LoVo (cell line): ENCODE results near the gene TNRC6C.

Experiments used
- DNase-seq: peaks from one replicate; pipeline ENCODE4 v3.0.0-alpha.2; 2016; ENCODE audit warnings: low spot score

Gene TNRC6C, protein sequence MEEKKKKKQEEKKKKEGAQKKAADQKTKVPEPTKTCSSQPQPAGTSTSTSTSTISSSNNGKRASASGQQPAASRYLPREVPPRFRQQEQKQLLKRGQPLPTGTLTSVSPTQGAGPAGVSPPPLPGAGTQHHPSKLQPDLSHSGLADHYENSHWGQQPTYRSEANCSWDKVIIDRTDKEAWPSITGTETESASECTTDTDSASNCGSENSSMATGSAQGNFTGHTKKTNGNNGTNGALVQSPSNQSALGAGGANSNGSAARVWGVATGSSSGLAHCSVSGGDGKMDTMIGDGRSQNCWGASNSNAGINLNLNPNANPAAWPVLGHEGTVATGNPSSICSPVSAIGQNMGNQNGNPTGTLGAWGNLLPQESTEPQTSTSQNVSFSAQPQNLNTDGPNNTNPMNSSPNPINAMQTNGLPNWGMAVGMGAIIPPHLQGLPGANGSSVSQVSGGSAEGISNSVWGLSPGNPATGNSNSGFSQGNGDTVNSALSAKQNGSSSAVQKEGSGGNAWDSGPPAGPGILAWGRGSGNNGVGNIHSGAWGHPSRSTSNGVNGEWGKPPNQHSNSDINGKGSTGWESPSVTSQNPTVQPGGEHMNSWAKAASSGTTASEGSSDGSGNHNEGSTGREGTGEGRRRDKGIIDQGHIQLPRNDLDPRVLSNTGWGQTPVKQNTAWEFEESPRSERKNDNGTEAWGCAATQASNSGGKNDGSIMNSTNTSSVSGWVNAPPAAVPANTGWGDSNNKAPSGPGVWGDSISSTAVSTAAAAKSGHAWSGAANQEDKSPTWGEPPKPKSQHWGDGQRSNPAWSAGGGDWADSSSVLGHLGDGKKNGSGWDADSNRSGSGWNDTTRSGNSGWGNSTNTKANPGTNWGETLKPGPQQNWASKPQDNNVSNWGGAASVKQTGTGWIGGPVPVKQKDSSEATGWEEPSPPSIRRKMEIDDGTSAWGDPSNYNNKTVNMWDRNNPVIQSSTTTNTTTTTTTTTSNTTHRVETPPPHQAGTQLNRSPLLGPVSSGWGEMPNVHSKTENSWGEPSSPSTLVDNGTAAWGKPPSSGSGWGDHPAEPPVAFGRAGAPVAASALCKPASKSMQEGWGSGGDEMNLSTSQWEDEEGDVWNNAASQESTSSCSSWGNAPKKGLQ (N-terminal part only)

DNA sequence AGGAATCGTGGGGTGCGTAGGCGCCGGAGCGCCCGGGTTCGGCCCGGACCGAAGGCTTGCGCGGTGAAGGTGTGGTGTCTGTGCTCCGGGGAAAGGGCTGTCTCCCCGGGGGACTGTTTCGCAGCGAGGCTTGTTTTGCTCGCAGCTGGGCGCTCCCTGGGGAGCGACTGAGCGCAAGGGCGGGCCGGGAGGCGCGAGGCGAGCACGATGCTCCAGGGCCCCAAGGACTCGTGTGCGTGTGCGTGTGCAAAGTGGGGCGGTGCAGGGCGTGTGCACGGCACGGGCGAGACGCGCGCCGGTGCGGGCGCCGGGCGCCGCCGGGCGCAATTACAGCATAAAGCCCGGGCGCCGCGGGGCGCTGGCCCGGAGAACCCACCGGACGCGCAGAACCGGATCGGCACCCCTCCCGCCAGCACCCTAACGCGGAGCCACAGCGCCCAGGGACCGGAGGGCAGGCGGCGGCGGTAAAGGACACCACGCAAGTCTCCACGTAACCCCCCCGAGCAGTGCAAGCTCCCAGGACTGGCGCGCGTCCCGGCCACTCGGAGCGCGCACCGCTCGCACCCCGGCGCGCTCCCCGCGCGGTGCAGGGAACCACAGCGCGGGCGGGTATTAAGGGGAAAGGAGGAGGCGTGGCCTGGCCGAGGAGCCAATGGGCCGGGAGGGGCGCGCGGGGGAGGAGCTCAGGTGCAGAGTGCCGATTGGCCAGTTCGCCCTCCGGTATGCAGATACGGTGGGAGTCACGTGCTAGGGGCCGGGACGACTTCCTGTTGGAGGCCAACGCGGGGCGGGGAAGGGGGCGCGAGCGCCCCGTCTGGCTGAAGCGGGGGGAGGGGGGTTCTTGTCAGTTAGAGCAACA is at the start of gene TNRC6C:
TSS of gene TNRC6C (plus strand) at position 847 of the 859 bp plus-strand sequence. CDS start 45,504 bp downstream, outside the sequence.
- DNase-seq: peak; percentile 98

DNA sequence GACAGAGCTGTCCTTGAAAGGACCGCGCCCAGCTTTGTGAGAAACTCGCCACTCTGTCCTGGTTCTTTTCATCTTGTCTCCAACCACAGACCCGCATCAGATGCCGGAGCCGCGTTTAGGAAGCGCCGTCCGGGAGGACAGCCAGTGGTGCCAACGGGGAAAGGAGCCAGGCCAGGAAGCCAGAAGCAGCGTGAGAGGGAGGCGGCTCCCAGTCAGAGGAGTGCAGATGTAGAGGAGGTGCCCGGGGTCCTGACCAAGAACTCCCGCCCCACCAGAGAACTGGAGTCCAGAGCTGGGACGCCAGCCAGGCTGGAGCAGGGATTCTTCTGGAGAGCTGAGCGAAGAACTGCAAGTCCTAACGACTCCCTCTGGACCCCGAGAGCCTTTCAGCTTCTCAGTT is 49.3 kb upstream of the TNRC6C start:
- no peak for DNase-seq

DNA sequence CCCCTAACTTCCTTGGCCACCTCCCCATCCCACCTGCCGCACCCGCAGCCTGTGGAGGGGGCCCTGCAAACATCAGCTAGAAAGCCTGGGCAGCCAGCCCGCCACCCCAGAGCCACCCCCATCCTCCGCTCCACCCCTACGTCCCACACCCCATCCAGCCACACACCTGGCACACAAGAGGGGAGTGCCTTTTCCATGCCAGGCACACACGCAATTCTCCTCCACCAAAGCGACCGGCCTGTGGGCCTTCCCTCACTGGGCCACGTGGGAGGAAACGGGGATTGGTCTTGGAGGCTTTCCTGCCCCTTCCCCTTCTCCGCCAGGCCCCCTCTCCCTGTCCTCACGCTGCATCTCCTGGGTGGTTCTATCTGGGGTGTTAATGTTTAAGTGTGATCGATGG is 48.7 kb upstream of the TNRC6C start:
- DNase-seq: no peak

DNA sequence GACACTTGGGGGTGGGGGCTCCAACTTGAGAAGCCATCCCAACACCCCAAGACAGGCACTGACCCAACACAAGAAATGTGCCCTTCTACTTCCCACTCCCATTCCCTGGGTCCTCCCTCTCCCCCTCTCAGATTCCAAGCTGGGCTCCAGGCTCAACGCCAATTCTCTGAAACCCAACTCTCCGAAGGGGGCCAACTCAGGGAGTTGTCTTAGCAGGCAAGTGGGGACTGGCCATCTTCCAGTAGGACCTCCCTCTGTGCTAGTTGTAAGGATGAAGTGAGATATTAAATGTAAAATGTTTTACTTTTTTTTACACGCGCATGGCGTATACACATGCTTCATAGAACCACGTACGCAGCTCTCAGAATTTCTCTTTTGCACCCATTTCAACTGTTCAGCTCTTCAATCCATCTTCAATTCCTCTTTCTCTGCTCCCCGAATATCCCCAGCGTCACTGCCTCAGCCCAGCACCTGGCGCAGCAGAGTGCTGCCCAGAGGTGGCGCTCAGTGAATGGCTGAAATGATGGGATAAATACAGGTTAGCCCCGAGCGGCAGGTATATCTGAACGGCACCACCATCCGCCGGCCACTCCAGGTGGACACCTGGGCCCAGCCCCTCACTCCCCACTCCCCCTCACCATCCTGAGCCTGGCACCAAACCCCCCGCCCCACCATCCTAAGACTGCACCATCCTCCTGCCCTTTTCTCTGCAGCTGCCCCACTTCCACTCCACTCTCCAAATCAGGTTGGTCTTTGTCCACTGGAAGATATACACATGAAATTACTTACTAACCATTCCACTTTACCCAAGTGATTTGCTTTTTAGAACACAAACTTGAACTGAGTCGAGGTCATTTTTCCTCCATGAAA is 43.9 kb upstream of the TNRC6C start:
- no peak for DNase-seq

DNA sequence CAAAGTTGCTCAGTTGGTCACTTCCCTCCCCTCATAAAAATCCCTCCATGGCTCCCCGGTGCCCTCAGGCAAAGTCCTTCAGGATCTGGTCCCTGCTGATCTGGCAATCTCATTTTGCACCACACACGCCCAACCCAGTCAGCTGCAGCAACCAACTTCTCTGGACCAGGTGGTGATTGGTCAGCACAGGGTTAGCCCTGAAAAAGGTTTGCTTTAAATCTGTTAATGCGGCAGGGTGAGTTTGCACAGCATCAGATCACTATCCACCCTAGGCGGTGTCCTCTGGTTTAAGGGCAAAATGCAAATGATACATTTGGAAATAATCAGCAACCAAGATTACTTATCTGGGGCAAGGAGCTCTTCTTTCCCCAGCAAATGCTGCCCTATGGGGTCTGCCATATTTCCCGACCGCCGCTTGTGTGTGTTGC is 42.9 kb upstream of the TNRC6C start:
- no peak for DNase-seq

DNA sequence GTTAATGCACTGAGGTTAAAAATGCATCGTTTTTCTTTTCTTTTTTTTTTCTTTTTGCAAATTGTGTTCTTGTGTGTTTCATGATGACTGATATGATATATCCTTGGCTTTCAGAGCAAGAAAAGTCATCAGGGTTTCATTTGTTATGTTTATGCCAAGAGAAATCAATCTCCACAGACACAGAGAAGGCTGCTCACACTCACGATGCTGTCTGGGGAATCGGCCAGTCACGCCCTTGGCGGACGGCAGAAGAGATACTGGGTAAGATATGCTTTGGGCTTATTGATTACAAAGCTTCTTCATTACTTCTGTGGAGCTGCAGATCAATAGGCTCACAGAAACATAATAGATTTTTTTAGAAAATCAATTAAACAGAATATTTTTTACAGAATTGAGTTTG is 42.2 kb upstream of the TNRC6C start:
- no peak for DNase-seq

DNA sequence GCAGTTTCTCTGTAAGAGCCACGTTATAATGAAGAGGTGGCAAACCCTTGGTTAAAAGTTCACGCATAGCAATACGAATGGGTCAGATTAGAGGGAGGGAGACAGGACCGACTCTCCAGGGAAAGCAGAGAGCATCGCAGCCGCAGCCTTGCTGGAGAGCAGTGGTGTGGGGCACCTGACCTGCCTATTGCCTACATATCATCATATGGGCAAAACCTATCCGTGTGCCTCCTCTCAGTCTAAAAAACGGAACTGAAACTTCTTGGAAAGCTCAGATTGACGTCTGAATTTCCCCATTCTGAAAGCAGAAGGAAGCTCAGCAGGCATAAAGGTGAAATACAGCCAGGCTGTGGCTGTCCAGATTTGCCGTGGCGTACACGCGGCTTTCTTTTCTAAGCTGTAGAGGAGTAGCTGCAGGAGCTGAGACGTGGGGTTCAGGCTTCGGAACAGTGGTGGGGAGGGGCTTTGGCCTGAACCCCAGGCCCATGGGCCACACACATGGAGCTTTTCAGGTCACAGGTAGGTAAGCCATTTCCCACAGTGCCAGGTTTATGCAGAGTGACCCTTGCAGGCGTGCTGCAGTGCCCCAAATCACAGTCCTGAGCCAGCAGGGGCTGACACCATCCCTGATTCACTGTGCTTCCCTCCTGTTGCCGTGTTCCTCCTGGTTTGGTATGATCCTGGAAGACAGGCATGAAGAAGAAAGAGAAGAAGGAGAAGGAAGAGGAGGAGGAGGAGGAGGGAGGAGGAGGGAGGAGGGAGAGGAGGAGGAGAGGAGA is 41.6 kb upstream of the TNRC6C start:
- no peak for DNase-seq

DNA sequence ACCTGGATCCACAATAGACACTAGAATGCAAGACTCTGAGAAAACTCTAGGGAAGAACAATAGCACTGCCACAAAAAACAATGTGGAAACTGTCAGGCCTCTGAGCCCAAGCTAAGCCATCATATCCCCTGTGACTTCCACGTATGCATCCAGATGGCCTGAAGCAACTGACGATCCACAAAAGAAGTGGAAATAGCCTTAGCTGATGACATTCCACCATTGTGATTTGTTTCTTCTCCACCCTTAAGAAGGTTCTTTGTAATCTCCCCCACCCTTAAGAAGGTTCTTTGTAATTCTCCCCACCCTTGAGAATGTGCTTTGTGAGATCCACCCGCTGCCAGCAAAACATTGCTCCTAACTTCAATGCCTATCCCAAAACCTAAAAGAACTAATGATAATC is 39.2 kb upstream of the TNRC6C start:
- no peak for DNase-seq

DNA sequence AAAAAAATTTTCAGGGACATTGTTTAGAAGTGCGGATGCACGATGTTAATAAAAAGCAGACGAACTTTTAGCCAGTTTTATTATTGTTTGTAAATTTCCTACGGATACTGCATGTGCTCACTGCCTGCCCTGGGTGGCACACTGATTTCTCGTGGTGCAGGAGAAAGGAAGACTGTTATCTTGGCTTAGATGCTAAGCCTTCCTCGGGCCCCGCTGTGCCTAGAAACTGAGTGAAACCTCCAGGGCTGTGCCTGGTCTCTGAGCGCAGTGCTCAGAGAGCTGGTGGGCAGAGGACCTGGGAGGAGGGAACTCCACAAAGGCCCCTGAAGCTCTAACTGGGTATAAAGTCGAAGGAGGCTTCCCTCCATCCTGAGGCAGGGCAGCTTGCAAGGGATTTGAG is 35.4 kb upstream of the TNRC6C start:
- no peak for DNase-seq

DNA sequence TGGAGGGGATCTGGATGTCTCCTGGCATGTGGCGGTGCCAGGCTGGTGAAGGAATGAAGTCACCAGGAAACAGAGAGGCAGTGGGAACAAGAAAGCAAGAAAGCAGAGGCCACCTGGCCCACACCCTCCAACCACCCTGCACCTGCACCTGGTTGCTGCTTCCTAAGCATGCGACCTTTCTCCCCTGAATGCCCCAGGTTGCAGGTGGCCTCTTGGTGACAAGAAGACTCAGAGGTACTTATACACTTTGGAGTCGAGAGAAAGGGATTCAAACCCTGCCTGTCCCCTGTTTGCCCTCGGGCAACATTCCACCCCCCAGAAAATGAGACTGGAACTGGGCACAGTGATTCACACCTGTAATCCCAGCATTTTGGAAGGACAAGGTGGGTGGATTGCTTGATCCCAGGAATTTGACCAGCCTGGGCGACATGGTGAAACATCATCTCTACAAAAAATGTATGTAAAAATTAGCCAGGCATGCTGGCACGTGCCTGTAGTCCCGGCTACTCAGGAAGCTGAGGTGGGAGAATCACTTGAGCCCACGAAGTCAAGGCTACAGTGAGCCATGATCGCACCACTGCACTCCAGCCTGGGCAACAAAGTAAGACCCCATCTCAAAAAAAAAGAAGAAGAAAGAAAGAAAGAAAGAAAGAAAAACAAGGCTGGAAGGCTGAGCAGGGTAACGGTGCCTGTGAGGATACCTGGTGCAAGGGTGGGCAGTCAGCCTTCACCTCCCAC is 34.6 kb upstream of the TNRC6C start:
- no peak for DNase-seq

DNA sequence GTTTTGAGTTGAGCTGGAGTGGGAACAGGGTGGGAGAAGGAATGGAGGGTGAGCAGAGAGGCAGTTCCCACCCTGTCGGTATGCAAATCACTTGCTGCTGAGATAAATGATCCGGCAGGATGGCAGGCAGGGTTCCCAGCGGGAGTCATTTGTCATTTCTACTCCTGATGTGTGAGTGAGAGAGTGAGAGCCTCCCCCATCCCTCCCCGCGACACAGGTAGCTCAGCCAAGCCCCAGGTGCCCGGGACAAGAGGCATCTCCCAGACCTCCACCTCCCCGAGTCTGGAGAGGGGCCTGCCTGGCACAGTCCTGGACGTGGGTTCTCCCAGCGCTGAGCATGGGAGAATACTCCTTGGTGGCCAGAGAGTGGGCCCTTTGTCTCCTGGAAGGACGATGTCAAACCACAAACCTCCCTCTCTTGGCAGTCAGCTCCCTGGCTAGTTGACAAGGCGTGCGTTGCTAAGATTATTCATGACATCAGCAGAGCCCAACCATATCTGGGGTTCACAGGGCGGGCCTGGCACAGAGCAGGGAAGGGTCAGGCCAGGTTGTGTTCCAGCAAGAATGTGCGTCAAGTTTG is 33.7 kb upstream of the TNRC6C start:
- no peak for DNase-seq

DNA sequence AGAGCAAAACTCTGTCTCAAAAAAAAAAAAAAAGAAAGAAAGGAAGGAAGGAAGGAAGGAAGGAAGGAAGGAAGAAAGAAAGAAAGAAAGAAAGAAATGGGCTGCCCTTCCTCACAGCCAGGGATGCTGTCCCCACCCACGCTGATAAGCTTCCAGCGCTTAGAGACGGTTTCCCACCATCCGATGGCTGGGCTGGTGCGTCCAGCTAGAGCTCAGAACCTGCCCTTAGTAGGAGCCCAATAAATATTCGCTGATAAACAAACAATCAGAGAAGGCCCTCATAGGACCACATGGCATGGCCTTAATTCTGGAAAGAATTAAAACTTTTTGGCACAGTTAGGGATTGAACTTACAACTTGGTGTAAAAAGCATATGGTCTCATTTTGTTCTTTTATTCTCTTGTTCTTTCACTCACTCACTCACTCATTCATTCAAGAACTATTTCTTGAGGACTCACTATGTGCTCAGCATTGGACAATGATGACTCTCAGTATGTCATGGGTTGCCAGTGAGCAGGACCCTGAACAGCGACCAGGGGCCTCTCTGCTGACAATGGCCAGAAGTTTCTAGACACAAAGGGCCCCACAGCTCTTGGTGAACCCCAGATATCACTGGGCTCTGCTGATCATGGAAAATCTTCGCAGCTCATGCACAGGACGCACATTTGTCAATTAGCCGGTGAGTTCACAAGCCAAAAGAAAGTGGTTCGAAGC is 32.5 kb upstream of the TNRC6C start:
- DNase-seq: no peak

DNA sequence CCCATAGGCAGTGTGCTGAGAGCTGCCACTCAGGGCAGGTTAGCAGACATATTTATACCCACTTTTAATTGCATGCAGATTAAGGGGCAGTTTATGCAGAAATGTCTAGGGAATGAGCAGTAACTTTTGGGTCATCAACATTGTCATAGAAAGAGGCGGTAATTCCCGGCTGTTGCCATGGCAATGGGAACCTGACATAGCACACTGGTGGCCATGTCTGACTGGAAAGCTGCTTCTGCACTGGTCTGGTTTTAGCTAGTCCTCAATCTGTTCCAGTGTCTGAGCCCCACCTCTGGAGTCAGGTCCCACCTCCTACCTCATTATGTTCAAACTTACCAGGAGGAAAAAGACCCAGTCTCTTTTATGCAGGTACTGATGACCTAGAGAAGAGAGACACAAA is 31.5 kb upstream of the TNRC6C start:
- no peak for DNase-seq

DNA sequence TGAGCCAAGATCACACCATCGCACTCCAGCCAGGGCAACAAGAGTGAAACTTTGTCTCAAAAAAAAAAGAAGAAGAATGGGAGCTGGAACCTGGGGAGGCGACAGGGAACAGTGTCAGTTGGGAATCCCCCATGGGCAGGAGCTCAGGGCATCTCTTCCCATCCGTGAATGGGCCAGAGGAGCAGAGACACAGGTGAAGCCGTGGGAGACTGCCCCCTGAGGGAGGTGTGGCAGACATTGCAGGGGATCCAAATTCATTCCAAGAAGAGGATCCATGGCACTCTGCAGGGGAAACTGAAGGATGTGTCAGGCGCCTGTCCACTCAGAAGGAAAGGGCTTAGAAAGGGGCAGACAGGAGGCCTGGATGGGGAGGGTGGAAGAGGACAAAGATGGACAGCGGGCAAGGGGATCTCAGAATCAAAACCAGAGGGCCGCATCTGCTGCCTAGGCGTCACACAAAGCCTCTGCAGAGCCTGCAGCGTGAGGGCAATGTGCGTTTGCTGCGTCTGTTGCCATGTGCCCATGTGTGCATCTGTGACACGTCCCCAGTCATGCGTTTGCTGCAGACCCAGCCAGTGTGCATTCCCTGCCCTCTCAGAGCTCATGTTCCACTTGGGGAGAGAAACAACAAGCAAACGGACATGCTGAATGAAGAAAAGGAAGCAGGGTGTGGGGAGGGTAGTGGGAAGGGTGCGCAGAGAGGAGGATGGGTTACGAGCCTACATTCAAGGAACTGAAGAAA is 30.6 kb upstream of the TNRC6C start:
- DNase-seq: no peak

DNA sequence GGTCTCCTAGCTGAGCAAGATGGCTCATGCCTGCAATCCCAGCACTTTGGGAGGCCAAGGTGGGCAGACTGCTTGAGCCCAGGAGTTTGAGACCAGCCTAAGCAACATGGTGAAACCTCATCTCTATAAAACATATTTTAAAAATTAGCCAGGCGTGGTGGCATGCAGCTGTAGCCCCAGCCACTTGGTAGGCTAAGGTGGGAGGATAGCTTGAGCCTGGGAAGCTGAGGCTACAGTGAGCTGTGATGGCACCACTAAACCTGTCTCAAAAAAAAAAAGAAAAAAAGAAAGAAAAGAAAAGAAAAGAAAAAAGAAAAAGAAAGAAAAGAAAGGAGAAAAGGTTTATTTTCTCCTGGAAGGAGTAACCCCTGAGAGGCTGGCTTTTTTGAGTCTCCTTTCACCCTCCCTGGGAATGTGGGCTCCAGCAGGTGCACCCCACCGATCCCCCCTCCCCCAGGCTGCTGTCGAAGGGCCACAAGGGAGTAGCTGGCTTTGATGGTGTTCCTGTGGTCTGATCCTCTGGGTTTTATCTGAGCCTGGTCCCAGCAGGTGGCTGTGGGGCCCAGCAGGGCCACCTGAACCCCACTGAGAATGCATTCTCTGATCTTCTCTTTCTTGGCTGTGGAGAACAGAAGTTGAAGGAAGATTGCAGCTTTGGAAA is 29.9 kb upstream of the TNRC6C start:
- no peak for DNase-seq

DNA sequence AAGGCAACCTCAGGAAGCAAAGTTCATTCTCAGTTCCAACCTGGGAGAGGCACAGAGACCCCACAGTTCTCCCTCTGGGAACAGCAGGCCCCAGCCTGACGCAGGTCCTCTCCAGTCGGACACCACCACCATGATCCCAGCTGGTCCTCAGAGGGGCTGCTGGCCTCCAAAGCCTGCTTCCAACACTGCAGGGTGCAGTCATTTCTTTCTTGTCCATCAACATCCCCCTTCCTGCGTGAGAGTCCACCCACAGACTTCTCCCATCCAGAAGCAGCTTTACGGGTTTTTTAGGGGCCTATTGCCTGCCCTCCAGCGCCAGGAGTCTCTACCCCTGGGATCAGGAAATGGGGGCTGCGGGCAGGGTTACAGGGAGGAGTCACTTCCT is 29.3 kb upstream of the TNRC6C start:
- DNase-seq: no peak

DNA sequence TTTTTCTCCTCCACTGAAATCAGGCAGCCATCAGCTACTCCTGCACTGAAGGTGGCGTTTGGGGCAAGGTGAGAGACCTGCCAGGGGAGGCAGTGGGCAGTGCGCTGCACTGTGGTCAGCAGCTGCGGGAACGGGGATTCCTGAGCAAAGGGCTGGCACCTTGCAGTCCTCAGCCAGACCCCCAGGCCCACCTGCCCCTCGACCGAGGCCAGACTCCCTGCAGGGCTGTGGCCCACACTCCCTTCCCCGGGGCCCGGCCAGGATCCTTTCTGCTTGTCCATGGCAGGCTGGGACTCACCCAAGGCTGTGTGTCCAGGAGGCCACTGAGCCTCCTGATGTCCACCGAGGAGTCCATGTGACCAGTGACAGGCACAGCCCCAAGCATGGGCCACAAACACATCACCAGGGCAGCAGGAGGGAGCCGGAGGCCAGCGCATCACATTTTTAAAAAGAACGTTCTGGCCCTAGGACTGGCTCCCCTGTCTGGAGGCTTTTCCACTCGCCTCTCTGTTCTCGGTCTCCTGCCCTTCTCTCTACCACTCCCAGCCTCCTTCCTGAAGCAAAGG is 28.5 kb upstream of the TNRC6C start:
- no peak for DNase-seq
